ENCODE data around the gene IL17RE. TPM values are rescaled to one million over a fixed set of nuclear protein-coding genes. Genes with fewer than 3 reads are reported as not detected.
A peak's percentile ranks its signal among the peaks of the same experiment; 100 is the strongest.

IL17RE gene
- total and polyA plus RNA-seq, 2 of the 13 experiments (the other 11 are each of a cell fraction or from before 2014, with no cell fraction given), result 14.5 to 24.1 TPM

GRCh38 chr3:9947025-9947995, 44.7 kb downstream of the IL17RE start (continued):
- TF ChIP-seq MTERF4 (CRISPR knock-in tag; IDR thresholded peaks at IDR 0.05) (peak; percentile 90), ATAD3A (CRISPR knock-in tag; IDR thresholded peaks at IDR 0.05) (no peak; the same call in 1 of the 2 replicates), PBX2 (CRISPR knock-in tag; IDR thresholded peaks at IDR 0.05) (no peak), WIZ (CRISPR knock-in tag; IDR thresholded peaks at IDR 0.05) (no peak), ZNF24 (IDR thresholded peaks at IDR 0.05) (no peak), MTF1 (CRISPR knock-in tag; IDR thresholded peaks at IDR 0.05) (no peak), KLF6 (CRISPR knock-in tag; IDR thresholded peaks at IDR 0.05) (peak; percentile 78; the same call in 1 of the 2 replicates), ZNF891 (CRISPR knock-in tag; IDR thresholded peaks at IDR 0.05) (no peak), RNF219 (CRISPR knock-in tag; IDR thresholded peaks at IDR 0.05) (no peak), ZNF570 (CRISPR knock-in tag; IDR thresholded peaks at IDR 0.05; ENCODE audit: borderline replicate concordance) (no peak), ZNF337 (CRISPR knock-in tag; IDR thresholded peaks at IDR 0.05; ENCODE audit: borderline replicate concordance, low read depth) (0 out of 2 replicates have a peak, but pooled peaks have one; percentile 73), FOXA1 (IDR thresholded peaks at IDR 0.05) (no peak), FOXA1 (CRISPR knock-in tag; IDR thresholded peaks at IDR 0.05) (peak; percentile 51), HBP1 (CRISPR knock-in tag; IDR thresholded peaks at IDR 0.05; ENCODE audit: low read depth) (peak; percentile 89; the same call in 1 of the 2 replicates), NRL (CRISPR knock-in tag; IDR thresholded peaks at IDR 0.05; ENCODE audit: borderline replicate concordance) (no peak), KDM4B (CRISPR knock-in tag; IDR thresholded peaks at IDR 0.05) (no peak), TOPORS (CRISPR knock-in tag; IDR thresholded peaks at IDR 0.05) (no peak; the same call in 1 of the 2 replicates), ARID4A (CRISPR knock-in tag; IDR thresholded peaks at IDR 0.05; ENCODE audit: borderline replicate concordance) (peak; percentile 87)

Data from HepG2 (cell line).